Embryonic facial prominence (tissue), 1 donor: ENCODE data around the gene MOGAT2.
"Not testable (repeated sequence)": the region's sequence is repeated elsewhere in the genome, so short reads cannot be mapped to it uniquely, and the experiment has no call there.

ENCODE experiments used
- DNase-seq: peaks from one replicate; pipeline ENCODE4 v3.0.0-alpha.2; 2016; ENCODE audit errors: extremely low spot score

The MOGAT2 gene

DNA sequence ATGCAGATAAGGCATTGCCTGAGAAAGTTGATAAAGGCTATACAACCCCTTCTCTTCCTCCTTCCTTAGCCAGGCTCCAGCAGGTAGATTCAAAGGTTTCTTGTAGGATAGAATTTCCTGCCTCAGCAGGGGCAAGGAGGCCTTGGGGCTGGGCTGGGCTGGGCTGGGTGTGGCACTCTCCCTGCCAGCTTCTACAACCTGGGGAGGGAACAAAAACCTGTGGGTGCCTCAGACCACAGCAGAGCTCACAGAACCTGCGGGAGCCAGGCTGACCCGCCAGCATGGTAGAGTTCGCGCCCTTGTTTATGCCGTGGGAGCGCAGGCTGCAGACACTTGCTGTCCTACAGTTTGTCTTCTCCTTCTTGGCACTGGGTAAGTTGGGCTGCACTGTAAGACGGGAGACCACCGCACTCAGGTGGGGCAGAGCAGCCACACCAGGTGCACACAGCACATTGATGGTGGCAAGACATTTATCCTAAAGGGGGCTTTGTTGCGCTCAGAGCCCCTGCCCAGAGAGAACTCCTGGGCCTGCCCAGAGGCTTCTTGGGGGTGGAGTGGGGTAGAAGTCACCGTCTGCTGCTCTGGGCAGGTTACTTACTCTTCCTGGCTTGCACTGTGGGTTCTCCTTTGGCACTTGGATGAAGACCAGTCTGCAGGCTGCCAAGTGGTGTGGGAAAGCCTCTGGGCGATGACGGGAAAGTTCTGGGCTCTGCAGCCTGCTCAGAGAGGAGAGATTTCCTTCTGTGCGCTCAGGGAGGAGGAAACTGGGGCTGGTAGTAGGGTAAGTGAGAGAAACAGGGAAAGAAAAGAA is at the start of gene MOGAT2:
Gene MOGAT2, plus strand, starts transcription at position 231 of the 811 bp plus-strand sequence. Its CDS starts 51 bp downstream, at position 282.
- DNase-seq: no peak

DNA sequence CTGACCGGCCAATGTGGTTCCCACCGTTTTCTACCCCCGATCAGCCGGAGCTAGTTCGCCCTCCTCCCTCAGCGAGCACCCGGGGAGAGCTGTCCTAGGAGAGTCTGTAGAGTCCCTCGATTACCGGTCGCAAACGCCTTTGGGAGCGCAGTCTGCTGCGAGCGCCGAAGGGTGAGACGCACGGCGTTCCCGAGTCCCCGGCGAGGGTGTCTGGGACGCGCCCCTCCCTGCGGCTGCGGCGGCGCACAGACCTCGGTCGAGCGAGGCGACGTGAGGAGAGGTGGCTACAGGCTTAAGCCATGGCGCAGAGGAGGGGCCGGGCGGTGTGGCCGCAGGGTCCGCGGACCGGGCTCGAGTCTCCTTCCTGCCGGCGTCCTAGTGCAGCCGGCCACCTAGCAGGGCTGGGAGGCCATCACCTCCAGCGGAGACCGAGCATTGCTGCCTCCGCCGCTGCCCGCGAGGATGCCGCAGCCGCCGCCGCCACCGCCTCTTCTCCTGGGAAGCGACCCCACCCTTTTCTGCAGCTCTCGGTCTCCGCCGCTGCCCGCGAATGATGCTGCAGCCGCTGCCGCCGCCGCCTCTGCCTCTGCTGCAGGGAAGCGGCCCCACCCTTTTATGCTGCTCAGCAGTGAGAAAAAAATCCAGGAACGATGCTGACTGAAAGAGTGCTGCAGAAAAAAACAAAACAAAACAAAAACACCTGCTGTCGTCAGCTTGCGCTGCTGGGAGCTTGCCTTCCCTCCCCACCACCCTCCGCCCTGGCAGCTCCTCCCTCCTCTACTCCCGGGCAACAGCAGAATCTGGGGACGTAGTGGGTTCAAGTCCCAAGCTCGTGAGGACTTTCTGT is 49.0 kb upstream of the MOGAT2 start, which contains the start of gene MAP6:
Gene MAP6, minus strand, starts transcription at position 588 of the 847 bp plus-strand sequence. CDS start 669 bp downstream, outside the sequence.
- no peak for DNase-seq

DNA sequence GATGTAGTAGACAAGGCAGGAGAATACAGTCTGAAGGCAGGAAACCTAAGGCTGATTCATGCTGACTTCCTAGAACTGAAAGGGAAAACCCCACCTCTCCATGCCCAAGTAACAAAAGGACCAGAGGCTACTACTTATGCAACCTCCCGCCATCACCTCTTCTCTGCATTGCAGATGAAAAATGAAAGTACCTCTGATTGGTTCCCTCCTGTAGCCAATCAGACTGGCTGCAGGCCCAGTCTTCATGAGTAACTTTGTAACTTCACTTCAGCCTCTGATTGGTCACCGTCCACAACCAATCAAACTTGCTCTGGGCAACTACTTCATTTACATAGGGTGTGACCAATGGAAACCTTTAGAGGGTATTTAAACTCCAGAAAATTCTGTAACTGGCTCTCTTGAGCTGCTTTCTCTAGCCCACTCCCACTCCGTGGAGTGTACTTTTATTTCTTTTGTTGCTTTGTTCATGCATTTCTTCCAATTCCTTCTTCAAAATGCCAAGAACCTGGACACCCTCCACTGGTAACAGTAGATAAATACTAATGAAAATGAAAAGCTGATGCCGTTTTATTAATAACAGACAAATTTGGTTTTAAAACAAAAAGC is 43.6 kb upstream of the MOGAT2 start:
- DNase-seq: no peak

DNA sequence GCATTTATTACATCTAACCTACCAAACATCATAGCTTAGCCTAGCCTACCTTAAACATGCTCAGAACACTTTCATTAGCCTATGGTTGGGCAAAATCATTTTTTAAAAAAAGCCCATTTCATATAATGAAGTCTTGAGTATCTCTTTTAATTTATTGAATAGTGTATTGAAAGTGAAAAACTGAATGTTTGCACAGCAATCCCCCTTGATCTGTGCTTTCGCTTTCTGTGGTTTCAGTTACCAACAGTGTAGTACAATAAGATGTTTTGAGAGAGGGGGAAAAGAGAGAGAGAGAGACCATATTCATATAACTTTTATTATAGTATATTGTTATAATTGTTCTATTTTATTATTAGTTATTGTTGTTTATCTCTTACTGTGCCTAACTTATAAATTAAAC is 40.4 kb upstream of the MOGAT2 start:
- DNase-seq: no peak

DNA sequence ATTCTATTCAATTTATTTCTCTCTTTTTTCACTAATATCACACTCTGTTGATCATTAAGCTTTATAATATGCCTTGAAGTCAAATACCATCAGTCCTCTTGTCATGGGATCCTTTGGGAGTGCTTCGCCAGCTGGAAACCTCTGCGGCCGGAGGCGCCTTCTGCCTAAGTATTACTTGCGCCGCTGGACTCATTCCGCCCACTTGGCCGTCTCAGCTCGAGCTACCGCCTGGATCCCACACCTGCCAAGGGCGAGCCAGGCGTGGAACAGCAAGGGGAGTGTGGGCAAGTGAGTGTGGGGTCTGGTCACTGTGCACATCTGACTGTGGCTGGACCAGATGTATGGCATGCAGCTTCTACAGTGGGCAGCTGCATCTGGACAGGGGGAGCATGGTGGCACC is 39.7 kb upstream of the MOGAT2 start:
- no peak for DNase-seq

DNA sequence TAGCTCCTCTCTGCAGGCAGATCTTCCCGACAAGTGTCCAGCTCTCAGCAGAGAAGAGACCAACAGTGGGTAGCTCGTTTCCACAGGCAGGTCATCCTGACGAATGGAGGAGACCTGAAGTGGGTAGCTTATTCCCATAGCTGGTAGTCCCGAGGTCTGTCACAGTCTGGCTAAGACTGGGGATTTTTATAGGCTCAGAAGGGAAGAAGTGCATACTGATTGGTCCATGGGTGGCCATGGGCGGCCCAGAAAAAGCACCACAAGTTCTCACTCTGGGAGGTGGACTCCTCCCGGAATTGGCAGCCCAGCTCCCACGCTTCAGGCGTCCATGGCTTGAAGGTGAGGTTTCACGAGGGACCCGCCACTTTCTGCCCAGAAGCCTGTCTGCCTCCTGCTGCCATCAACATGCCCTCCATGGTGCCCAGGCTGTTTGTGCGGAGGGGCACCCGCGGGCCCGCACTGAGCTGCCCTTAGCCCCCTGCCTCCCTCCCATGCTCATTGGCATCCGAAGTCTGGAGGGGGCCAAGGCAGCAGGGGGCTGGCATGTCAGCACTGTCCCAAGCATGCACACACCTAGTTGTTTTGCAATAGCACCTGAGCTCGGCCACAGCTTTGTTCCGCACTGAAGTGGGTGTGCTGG is 38.9 kb upstream of the MOGAT2 start:
- no peak for DNase-seq

DNA sequence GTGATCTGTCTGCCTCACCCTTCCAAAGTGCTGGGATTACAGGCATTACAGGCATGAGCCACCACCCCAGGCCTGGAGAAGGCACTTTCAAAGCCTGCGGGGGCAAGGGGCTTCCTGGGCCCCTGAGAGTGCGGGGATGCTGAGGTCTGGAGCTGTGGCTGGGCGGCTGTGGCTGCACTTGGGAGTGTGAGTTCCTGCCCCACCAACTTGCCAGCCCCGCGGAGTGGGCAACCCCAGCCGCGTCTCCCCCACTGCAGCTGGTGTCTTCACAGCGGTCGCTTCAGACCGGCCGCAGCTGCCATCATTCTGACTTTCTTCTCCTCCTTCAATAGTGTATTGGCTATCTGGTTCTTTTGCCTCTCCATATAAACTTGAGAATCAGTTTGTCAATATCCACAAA is 38.1 kb upstream of the MOGAT2 start:
- no peak for DNase-seq

DNA sequence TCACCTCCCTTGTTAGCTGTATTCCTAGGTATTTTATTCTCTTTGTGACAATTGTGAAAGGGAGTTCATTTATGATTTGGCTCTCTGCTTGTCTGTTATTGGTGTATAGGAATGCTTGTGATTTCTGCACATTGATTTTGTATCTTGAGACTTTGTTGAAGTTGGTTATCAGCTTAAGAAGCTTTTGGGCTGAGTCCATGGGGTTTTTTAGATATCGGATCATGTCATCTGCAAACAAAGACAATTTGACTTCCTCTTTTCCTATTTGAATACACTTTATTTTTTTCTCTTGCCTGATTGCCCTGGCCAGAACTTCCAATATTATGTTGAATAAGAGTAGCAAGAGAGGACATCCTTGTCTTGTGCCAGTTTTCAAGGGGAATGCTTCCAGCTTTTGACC is 33.8 kb upstream of the MOGAT2 start:
- DNase-seq: not testable (repeated sequence)

DNA sequence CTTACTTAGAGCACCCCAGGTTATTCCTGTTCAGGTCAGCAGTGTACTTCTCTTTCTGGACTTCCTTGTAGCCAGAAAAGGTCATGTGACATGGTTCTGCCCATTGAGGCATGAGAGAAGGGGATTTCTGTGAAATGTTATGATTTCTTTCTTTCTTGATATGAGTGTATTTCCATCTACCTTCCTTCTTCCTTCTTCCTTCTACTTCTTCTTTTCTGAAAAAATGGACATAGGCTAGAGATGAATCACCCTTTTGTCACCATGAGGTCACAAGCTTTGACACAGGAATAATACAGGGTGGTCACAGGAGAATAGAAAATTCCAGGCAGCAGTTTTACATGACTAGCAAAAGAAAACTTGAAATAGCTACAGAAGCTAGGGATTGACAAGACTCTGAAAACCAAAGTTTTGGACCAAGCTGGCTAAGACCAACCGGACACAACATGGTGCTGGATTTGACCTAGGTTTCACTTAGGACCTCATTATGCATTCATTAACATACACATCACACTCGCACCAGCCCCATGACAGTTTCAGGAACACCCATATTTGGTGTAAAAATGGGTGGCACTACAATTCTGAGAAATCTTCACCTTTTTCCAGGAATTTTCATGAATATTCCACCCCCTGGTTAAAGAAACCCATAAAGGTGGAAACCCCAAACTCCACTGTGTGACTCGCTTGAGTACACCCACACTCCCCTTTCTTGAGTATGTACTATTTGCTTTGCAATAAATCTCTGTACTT is 27.6 kb upstream of the MOGAT2 start:
- DNase-seq: no peak

DNA sequence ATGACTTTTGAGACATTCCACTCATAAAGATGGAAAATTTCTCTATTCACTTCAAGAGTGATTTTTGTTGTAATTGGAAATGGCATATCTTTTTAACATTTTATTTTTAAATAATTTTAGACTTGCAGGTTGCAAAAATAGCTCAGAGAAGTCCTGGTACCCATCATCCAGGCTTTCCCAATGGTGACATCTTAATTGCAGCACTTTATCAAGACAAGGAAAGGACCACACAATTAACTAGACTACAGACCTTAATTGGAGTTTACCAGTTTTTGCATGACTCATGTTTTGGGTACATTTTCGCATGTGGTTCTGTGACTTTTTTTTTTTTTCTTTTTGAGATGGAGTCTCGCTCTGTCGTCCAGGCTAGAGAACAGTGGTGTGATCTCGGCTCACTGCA is 25.8 kb upstream of the MOGAT2 start:
- no peak for DNase-seq

DNA sequence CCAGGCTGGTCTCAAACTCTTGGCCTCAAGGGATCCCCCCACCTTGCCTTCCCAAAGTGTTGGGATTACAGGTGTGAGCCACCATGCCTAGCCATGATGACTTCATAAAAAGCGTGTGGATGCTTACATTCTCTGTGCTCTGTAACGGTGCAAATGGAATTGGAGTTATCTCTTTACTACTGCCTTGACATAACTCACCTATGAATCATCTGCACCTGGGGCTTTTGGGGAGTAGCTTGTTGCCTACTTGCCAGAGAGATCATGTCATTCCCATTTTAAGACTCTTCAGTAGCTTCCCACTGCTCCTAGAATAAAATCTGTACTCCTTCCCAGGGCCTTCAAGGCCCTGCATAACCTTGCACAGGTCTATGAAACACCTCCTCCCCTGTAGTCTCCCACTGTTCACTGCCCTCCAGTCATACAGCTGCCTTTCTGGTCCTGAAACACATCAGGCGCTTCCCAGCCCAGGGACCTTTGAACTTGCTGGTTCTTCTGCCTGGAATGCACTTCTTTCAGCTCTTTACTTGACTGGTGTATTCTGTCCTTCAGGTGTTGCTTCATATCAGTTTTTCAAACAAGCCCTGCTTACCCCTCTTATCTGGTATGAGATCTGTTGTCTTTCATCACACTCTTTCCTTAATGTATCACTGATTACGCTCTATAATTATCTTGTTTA is 19.6 kb upstream of the MOGAT2 start:
- no peak for DNase-seq

DNA sequence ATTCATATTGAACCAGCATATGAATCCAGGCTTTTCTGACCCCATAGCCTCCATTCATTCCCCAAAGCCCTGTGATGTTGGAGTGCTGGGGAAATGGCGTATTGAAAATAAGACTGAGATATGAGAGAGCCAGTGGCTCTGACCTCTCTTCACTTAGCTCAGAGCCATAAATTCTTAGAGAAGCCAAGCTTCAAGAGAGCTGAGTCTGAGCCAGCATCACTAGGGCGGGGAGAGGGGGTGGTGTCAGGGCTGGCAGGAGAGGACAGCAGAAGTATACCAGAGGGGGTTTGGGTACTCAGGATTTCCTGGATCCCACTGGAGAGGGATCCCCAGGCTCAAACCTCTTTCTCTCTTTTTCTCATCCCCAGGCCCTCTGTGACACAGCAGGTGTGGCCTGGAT is 16.7 kb upstream of the MOGAT2 start:
- DNase-seq: no peak

DNA sequence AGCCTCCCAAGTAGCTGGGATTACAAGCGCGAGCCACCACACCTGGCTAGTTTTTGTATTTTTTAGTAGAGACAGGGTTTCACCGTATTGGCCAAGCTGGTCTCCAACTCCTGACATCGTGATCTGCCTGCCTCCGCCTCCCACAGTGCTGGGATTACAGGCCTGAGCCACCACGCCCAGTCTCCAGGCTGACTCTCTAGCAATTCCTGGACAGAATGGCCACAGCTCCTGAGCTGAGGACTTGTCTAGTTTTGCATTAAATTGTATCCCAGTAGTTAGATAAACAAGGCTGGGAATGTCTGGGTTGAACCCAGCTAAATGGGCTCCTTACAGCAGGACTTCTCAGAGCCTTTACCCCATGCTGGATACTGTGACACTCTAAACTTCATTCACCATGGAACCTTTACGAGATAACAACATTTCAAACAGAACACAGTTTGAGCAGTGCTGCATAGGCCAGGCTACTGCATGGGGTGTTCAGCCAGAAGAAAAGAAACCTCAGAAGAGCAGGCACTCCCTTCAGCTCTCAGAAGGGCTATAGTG is 13.9 kb upstream of the MOGAT2 start:
- no peak for DNase-seq

DNA sequence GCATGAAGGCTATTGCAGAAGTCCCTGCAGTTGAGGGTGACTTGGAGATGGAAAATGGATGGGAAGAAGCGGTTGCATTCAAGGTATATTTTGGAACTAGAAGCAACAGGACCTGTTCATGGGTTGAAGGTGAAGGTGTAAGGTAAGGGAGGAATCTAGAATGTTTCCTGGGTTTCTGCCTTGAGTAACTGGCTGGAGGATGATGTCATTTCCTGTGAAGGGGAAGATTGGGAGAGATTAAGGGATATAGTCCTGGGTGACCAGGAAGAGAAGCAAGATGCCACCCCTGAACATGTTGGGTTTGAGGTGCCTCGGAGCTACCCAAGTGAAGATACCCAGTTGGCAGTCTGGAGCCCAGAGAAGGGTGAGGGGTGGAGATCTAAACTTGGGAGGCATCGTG is 12.1 kb upstream of the MOGAT2 start:
- DNase-seq: no peak

DNA sequence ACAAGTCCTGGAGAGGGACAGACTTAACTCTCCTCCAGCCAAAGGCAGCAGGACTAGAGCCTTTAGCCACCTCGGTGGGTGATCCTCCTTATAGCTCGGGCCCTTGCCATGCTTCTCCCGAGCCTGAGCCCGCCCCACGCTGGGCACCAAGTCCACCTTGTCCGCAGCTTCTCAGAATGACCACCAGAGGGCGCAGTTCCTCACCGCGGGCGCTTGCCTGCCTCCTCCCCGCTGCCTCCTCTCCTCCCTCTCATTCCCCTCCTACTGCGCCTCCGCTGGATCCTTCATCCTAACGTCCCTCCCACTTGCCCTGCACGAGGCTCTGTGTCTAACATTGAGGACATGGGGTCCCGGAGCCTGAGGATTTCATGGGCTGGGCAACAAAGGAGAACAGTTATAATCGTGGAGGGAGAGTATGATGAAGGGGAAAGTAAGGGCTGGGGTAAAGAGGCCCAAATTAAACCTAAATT is 11.3 kb upstream of the MOGAT2 start:
- no peak for DNase-seq

DNA sequence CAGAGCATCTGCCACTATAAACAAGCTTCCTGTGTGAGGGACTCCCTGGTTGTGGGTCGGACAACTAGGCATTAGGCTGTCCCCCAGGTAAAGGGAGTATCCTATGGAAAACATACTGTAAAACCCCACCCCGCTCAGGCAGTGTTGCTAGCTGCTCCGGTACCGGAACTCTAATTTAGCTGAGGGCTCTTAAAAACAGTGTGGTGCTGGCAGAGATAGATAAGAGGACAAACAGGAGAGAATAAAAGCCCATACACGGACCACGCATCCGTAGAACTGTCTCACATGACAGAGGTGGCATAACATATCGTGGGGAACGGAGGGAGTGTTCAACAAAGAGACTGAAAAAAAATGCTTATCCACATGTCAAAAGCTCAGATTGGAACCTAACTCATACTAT is 3.4 kb upstream of the MOGAT2 start:
- no peak for DNase-seq

DNA sequence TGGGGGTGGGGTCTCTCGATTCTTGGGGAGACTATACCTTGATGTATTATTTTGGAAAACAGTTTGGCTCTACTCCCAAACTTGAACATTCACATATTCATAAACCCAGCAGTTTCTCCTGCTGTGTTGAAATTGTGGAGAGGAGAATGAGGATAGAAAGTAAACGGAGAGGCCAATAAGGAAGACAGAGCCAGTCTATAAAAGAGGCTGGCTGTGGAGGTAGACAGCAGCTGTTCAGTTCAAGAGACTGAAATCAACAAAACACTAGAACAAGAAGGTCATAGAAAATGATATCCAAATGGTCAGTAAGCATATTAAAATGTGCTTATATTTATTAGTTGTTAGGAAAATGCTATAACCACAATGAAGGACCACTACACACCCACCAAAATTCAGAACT is 1.9 kb upstream of the MOGAT2 start:
- no peak for DNase-seq

DNA sequence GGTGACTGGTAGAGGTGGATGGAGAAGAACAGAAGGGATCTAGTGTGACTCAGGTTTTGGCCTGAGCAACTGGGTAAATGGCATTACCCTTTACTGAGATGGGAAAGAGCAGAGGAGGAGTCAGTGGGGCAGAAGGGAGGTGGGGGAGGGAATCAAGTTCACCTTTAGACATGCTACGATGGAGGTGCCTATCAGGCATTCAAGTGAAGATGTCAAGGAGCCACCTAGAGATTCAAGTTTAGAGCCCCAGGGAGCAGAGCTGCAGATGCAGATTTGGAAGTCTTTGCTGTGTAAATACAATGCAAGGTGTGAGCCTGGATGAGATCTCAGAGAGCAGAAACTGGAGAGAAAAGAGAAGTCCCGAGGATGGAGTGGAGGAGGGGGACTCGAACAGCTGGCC is 979 bp upstream of the MOGAT2 start:
- DNase-seq: no peak

DNA sequence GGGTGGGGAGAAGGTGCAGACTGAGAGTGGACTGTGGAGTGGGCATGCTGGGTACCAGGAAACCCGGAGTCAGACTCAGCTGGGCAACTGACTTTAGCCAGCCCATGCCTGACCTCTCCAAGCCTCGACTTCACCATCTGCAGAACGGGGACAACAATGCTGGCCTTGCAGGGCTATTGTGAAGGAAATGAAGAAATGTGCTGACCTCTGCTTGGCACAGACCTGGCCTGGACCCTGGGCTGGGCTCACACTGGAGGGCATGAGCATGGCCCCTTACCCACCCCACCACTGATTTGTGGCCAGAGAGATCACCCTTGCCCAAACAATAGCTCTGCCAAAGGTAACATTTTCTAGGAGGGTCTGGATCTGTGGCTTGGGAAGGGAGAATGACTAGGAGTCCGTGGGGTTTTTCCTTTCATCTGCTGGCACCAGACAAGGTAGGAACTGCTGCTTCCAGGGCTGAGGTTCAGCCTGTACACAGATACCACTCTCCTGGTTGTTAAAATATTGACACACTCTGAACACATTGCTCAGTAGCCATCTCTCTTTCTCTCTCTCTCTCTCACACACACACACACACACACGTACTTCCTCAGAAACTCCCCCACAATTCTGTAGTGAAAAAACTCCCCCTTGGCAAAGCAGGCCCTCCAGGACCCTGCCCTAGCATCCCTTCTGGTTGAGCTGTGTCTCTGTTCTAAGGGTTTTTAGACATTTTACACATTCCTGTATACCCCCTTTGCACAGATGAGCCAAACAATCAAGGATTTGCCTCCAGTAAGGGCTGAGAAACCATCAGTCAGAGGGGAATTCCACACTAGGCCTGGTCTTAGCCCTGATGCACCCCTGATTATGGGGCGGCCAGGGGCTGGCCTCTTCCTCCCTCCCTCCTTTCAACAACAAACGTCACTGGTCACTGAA is 1.0 kb downstream of the MOGAT2 start:
- no peak for DNase-seq
